ENCODE results near the gene C4orf51. TPM values are rescaled to one million over a fixed set of nuclear protein-coding genes. Genes with fewer than 3 reads are reported as not detected.
A peak's percentile ranks its signal among the peaks of the same experiment; 100 is the strongest.

Gene C4orf51
- total and polyA plus RNA-seq, 2 donors = not detected

- DNase-seq (ENCODE audit: low read depth in 6 of 9, low spot score in 9 of 9) = no peak
- 93% methylated on average over 2 of the region's 2 CpGs for WGBS
- no peak overlapping the region for H3K27ac ChIP-seq (ENCODE audit: low read depth in 1 of 2, low read length in 1 of 2)
- H3K4me1 ChIP-seq (ENCODE audit: control insufficient read depth in 2 of 2, insufficient read depth in 2 of 2, low read length in 2 of 2) = no peaks in the 10 kb centered on the region
- H3K9me3 ChIP-seq (ENCODE audit: control insufficient read depth in 2 of 2, insufficient read depth in 1 of 2, low read length in 1 of 2) = no peaks in the 10 kb centered on the region
- no peak overlapping the region for H3K4me3 ChIP-seq (ENCODE audit: low read length in 2 of 2)
- H3K36me3 ChIP-seq (ENCODE audit: control insufficient read depth in 2 of 2, insufficient read depth in 2 of 2, low read length in 1 of 2) = no peaks in the 10 kb centered on the region
- no peaks in the 10 kb centered on the region for H3K27me3 ChIP-seq (ENCODE audit: control insufficient read depth in 2 of 2, insufficient read depth in 1 of 2, low read length in 1 of 2)
Observed at GRCh38 chr4:145694929-145695328, 15.0 kb downstream of the C4orf51 start.

- no peak overlapping the region for H3K4me3 ChIP-seq (ENCODE audit: low read length in 2 of 2)
- H3K27me3 ChIP-seq (ENCODE audit: control insufficient read depth in 2 of 2, insufficient read depth in 1 of 2, low read length in 1 of 2) = no peaks in the 10 kb centered on the region
- no peak for DNase-seq (ENCODE audit: low read depth in 6 of 9, low spot score in 9 of 9)
- 99% methylated on average over 2 of the region's 2 CpGs for WGBS
- no peak overlapping the region for H3K27ac ChIP-seq (ENCODE audit: low read depth in 1 of 2, low read length in 1 of 2)
- H3K36me3 ChIP-seq (ENCODE audit: control insufficient read depth in 2 of 2, insufficient read depth in 2 of 2, low read length in 1 of 2) = no peaks in the 10 kb centered on the region
- no peaks in the 10 kb centered on the region for H3K9me3 ChIP-seq (ENCODE audit: control insufficient read depth in 2 of 2, insufficient read depth in 1 of 2, low read length in 1 of 2)
- H3K4me1 ChIP-seq (ENCODE audit: control insufficient read depth in 2 of 2, insufficient read depth in 2 of 2, low read length in 2 of 2) = no peaks in the 10 kb centered on the region
Observed at GRCh38 chr4:145697332-145697731, 17.4 kb downstream of the C4orf51 start.

- Histone ChIP-seq H3K36me3 (ENCODE audit: control insufficient read depth in 2 of 2, insufficient read depth in 2 of 2, low read length in 1 of 2) (no peaks in the 10 kb centered on the region), H3K4me3 (ENCODE audit: low read length in 2 of 2) (no peak overlapping the region), H3K4me1 (ENCODE audit: control insufficient read depth in 2 of 2, insufficient read depth in 2 of 2, low read length in 2 of 2) (no peaks in the 10 kb centered on the region), H3K27ac (ENCODE audit: low read depth in 1 of 2, low read length in 1 of 2) (no peak overlapping the region), H3K9me3 (ENCODE audit: control insufficient read depth in 2 of 2, insufficient read depth in 1 of 2, low read length in 1 of 2) (no peaks in the 10 kb centered on the region), H3K27me3 (ENCODE audit: control insufficient read depth in 2 of 2, insufficient read depth in 1 of 2, low read length in 1 of 2) (no peaks in the 10 kb centered on the region)
- WGBS = 97% methylated on average over 2 of the region's 2 CpGs
- DNase-seq (ENCODE audit: low read depth in 6 of 9, low spot score in 9 of 9) = no peak
Observed at GRCh38 chr4:145698507-145698906, 18.6 kb downstream of the C4orf51 start.

- no peak for DNase-seq (ENCODE audit: low read depth in 6 of 9, low spot score in 9 of 9)
- no peak overlapping the region for H3K4me3 ChIP-seq (ENCODE audit: low read length in 2 of 2)
- no peaks in the 10 kb centered on the region for H3K36me3 ChIP-seq (ENCODE audit: control insufficient read depth in 2 of 2, insufficient read depth in 2 of 2, low read length in 1 of 2)
- no peaks in the 10 kb centered on the region for H3K27me3 ChIP-seq (ENCODE audit: control insufficient read depth in 2 of 2, insufficient read depth in 1 of 2, low read length in 1 of 2)
- no peak overlapping the region for H3K27ac ChIP-seq (ENCODE audit: low read depth in 1 of 2, low read length in 1 of 2)
- no peaks in the 10 kb centered on the region for H3K4me1 ChIP-seq (ENCODE audit: control insufficient read depth in 2 of 2, insufficient read depth in 2 of 2, low read length in 2 of 2)
- H3K9me3 ChIP-seq (ENCODE audit: control insufficient read depth in 2 of 2, insufficient read depth in 1 of 2, low read length in 1 of 2) = no peaks in the 10 kb centered on the region
- 93% methylated on average over 4 of the region's 4 CpGs for WGBS
Observed at GRCh38 chr4:145703850-145704497, 24.0 kb downstream of the C4orf51 start.

GRCh38 chr4:145709336-145709735 lies 29.4 kb downstream of the C4orf51 start:
- no peaks in the 10 kb centered on the region for H3K4me1 ChIP-seq (ENCODE audit: control insufficient read depth in 2 of 2, insufficient read depth in 2 of 2, low read length in 2 of 2)
- no peaks in the 10 kb centered on the region for H3K27me3 ChIP-seq (ENCODE audit: control insufficient read depth in 2 of 2, insufficient read depth in 1 of 2, low read length in 1 of 2)
- H3K4me3 ChIP-seq (ENCODE audit: low read length in 2 of 2) = no peak overlapping the region
- WGBS = 83% methylated on average over 1 of the region's 1 CpG
- no peaks in the 10 kb centered on the region for H3K36me3 ChIP-seq (ENCODE audit: control insufficient read depth in 2 of 2, insufficient read depth in 2 of 2, low read length in 1 of 2)
- H3K27ac ChIP-seq (ENCODE audit: low read depth in 1 of 2, low read length in 1 of 2) = no peak overlapping the region
- peaks cover 0 to 3% of the 10 kb centered on the region in 2 donors for H3K9me3 ChIP-seq (ENCODE audit: control insufficient read depth in 2 of 2, insufficient read depth in 1 of 2, low read length in 1 of 2)
- no peak for DNase-seq (ENCODE audit: low read depth in 6 of 9, low spot score in 9 of 9)

- Histone ChIP-seq H3K27ac (ENCODE audit: low read depth in 1 of 2, low read length in 1 of 2) (no peak overlapping the region), H3K36me3 (ENCODE audit: control insufficient read depth in 2 of 2, insufficient read depth in 2 of 2, low read length in 1 of 2) (no peaks in the 10 kb centered on the region), H3K27me3 (ENCODE audit: control insufficient read depth in 2 of 2, insufficient read depth in 1 of 2, low read length in 1 of 2) (no peaks in the 10 kb centered on the region), H3K9me3 (ENCODE audit: control insufficient read depth in 2 of 2, insufficient read depth in 1 of 2, low read length in 1 of 2) (peaks cover 0 to 3% of the 10 kb centered on the region in 2 donors), H3K4me3 (ENCODE audit: low read length in 2 of 2) (no peak overlapping the region), H3K4me1 (ENCODE audit: control insufficient read depth in 2 of 2, insufficient read depth in 2 of 2, low read length in 2 of 2) (no peaks in the 10 kb centered on the region)
- no peak for DNase-seq (ENCODE audit: low read depth in 6 of 9, low spot score in 9 of 9)
- WGBS = 96% methylated on average over 3 of the region's 3 CpGs
Observed at GRCh38 chr4:145709843-145710242, 29.9 kb downstream of the C4orf51 start.

- no peak overlapping the region for H3K27ac ChIP-seq (ENCODE audit: low read depth in 1 of 2, low read length in 1 of 2)
- DNase-seq (ENCODE audit: low read depth in 6 of 9, low spot score in 9 of 9) = no peak
- H3K27me3 ChIP-seq (ENCODE audit: control insufficient read depth in 2 of 2, insufficient read depth in 1 of 2, low read length in 1 of 2) = no peaks in the 10 kb centered on the region
- 85% methylated on average over 3 of the region's 3 CpGs for WGBS
- peaks cover 4 to 12% of the 10 kb centered on the region in 2 donors for H3K4me1 ChIP-seq (ENCODE audit: control insufficient read depth in 2 of 2, insufficient read depth in 2 of 2, low read length in 2 of 2)
- H3K36me3 ChIP-seq (ENCODE audit: control insufficient read depth in 2 of 2, insufficient read depth in 2 of 2, low read length in 1 of 2) = no peaks in the 10 kb centered on the region
- H3K9me3 ChIP-seq (ENCODE audit: control insufficient read depth in 2 of 2, insufficient read depth in 1 of 2, low read length in 1 of 2) = no peaks in the 10 kb centered on the region
- H3K4me3 ChIP-seq (ENCODE audit: low read length in 2 of 2) = no peak overlapping the region
Observed at GRCh38 chr4:145716200-145716599, 36.3 kb downstream of the C4orf51 start.

GRCh38 chr4:145716661-145717200 lies 36.8 kb downstream of the C4orf51 start:
- Histone ChIP-seq H3K27ac (ENCODE audit: low read depth in 1 of 2, low read length in 1 of 2) (no peak overlapping the region), H3K36me3 (ENCODE audit: control insufficient read depth in 2 of 2, insufficient read depth in 2 of 2, low read length in 1 of 2) (no peaks in the 10 kb centered on the region), H3K4me1 (ENCODE audit: control insufficient read depth in 2 of 2, insufficient read depth in 2 of 2, low read length in 2 of 2) (peaks cover 4 to 12% of the 10 kb centered on the region in 2 donors), H3K9me3 (ENCODE audit: control insufficient read depth in 2 of 2, insufficient read depth in 1 of 2, low read length in 1 of 2) (no peaks in the 10 kb centered on the region), H3K4me3 (ENCODE audit: low read length in 2 of 2) (no peak overlapping the region), H3K27me3 (ENCODE audit: control insufficient read depth in 2 of 2, insufficient read depth in 1 of 2, low read length in 1 of 2) (no peaks in the 10 kb centered on the region)
- DNase-seq (ENCODE audit: low read depth in 6 of 9, low spot score in 9 of 9) = no peak
- 63% methylated on average over 1 of the region's 1 CpG for WGBS

GRCh38 chr4:145719752-145720624 lies 40.0 kb downstream of the C4orf51 start:
- WGBS = 62% methylated on average over 10 of the region's 10 CpGs
- Histone ChIP-seq H3K4me1 (ENCODE audit: control insufficient read depth in 2 of 2, insufficient read depth in 2 of 2, low read length in 2 of 2) (peaks cover 4 to 12% of the 10 kb centered on the region in 2 donors), H3K36me3 (ENCODE audit: control insufficient read depth in 2 of 2, insufficient read depth in 2 of 2, low read length in 1 of 2) (no peaks in the 10 kb centered on the region), H3K27ac (ENCODE audit: low read depth in 1 of 2, low read length in 1 of 2) (no peak overlapping the region), H3K4me3 (ENCODE audit: low read length in 2 of 2) (no peak overlapping the region), H3K9me3 (ENCODE audit: control insufficient read depth in 2 of 2, insufficient read depth in 1 of 2, low read length in 1 of 2) (no peaks in the 10 kb centered on the region), H3K27me3 (ENCODE audit: control insufficient read depth in 2 of 2, insufficient read depth in 1 of 2, low read length in 1 of 2) (no peaks in the 10 kb centered on the region)
- peak in 2 of 9 donors; percentile 21 to 41 for DNase-seq (ENCODE audit: low read depth in 6 of 9, low spot score in 9 of 9)

Data from thymus (tissue), 11 donors.